ENCODE results near the gene LEO1. TPM values are rescaled to one million over a fixed set of nuclear protein-coding genes. Genes with fewer than 3 reads are reported as not detected.
A peak's percentile ranks its signal among the peaks of the same experiment; 100 is the strongest.
"Not testable (repeated sequence)": the region's sequence is repeated elsewhere in the genome, so short reads cannot be mapped to it uniquely, and the experiment has no call there.

Gene LEO1
- total RNA-seq, 1 experiment from 2014 or later, result 10.5 TPM

GRCh38 chr15:52005748-52006701 is 34.4 kb upstream of the LEO1 start:
- in situ Hi-C loops (cut with HindIII; ENCODE audit: low pct_unique_long_range_greater_than_20kb, low sequenced_read_pairs), result no loop called here
- no peak for DNase-seq (ENCODE audit: low read depth)

- DNase-seq (ENCODE audit: low read depth), result no peak
- in situ Hi-C loops (cut with HindIII; ENCODE audit: low pct_unique_long_range_greater_than_20kb, low sequenced_read_pairs), result no loop called here
Measured at GRCh38 chr15:52004806-52005205, 33.2 kb upstream of the LEO1 start.

GRCh38 chr15:52003710-52004109 is 32.1 kb upstream of the LEO1 start:
- in situ Hi-C loops (cut with HindIII; ENCODE audit: low pct_unique_long_range_greater_than_20kb, low sequenced_read_pairs), result no loop called here
- DNase-seq (ENCODE audit: low read depth), result no peak

GRCh38 chr15:52003089-52003488 is 31.5 kb upstream of the LEO1 start:
- in situ Hi-C loops (cut with HindIII; ENCODE audit: low pct_unique_long_range_greater_than_20kb, low sequenced_read_pairs); DNase-seq (ENCODE audit: low read depth): not testable (repeated sequence)

- DNase-seq (ENCODE audit: low read depth), result no peak
- in situ Hi-C loops (cut with HindIII; ENCODE audit: low pct_unique_long_range_greater_than_20kb, low sequenced_read_pairs), result no loop called here
Measured at GRCh38 chr15:52002351-52002750, 30.8 kb upstream of the LEO1 start.

GRCh38 chr15:51992953-51993352 is 21.4 kb upstream of the LEO1 start:
- in situ Hi-C loops (cut with HindIII; ENCODE audit: low pct_unique_long_range_greater_than_20kb, low sequenced_read_pairs), result no loop called here
- DNase-seq (ENCODE audit: low read depth), result no peak

GRCh38 chr15:51991141-51991540 is 19.6 kb upstream of the LEO1 start:
- DNase-seq (ENCODE audit: low read depth), result no peak
- in situ Hi-C loops (cut with HindIII; ENCODE audit: low pct_unique_long_range_greater_than_20kb, low sequenced_read_pairs), result no loop called here

- DNase-seq (ENCODE audit: low read depth), result no peak
- in situ Hi-C loops (cut with HindIII; ENCODE audit: low pct_unique_long_range_greater_than_20kb, low sequenced_read_pairs), result no loop called here
Measured at GRCh38 chr15:51982770-51983103, 11.2 kb upstream of the LEO1 start.

- in situ Hi-C loops (cut with HindIII; ENCODE audit: low pct_unique_long_range_greater_than_20kb, low sequenced_read_pairs), result no loop called here
- peak; percentile 46 for DNase-seq (ENCODE audit: low read depth)
Measured at GRCh38 chr15:51982013-51982769, 10.6 kb upstream of the LEO1 start.

GRCh38 chr15:51973775-51974174 is 2.2 kb upstream of the LEO1 start:
- no peak for DNase-seq (ENCODE audit: low read depth)
- in situ Hi-C loops (cut with HindIII; ENCODE audit: low pct_unique_long_range_greater_than_20kb, low sequenced_read_pairs), result no loop called here

GRCh38 chr15:51973220-51973619 is 1.6 kb upstream of the LEO1 start:
- DNase-seq (ENCODE audit: low read depth), result no peak
- in situ Hi-C loops (cut with HindIII; ENCODE audit: low pct_unique_long_range_greater_than_20kb, low sequenced_read_pairs), result no loop called here

- DNase-seq (ENCODE audit: low read depth), result no peak
- in situ Hi-C loops (cut with HindIII; ENCODE audit: low pct_unique_long_range_greater_than_20kb, low sequenced_read_pairs), result no loop called here
Measured at GRCh38 chr15:51971032-51971374, 575 bp downstream of the LEO1 start.

GRCh38 chr15:51970132-51970817 is 1.3 kb downstream of the LEO1 start:
- DNase-seq (ENCODE audit: low read depth), result no peak
- in situ Hi-C loops (cut with HindIII; ENCODE audit: low pct_unique_long_range_greater_than_20kb, low sequenced_read_pairs), result no loop called here

- in situ Hi-C loops (cut with HindIII; ENCODE audit: low pct_unique_long_range_greater_than_20kb, low sequenced_read_pairs), result no loop called here
Measured at GRCh38 chr15:51969728-51970127, 1.9 kb downstream of the LEO1 start.

GRCh38 chr15:51967583-51967982 is 4.0 kb downstream of the LEO1 start:
- no peak for DNase-seq (ENCODE audit: low read depth)
- in situ Hi-C loops (cut with HindIII; ENCODE audit: low pct_unique_long_range_greater_than_20kb, low sequenced_read_pairs), result no loop called here

More at GRCh38 chr15:51969728-51970127, 1.9 kb downstream of the LEO1 start:
- DNase-seq (ENCODE audit: low read depth), result peak; percentile 42

GRCh38 chr15:51966192-51966591 is 5.4 kb downstream of the LEO1 start:
- in situ Hi-C loops (cut with HindIII; ENCODE audit: low pct_unique_long_range_greater_than_20kb, low sequenced_read_pairs), result no loop called here

GRCh38 chr15:51965691-51966090 is 5.9 kb downstream of the LEO1 start:
- in situ Hi-C loops (cut with HindIII; ENCODE audit: low pct_unique_long_range_greater_than_20kb, low sequenced_read_pairs), result no loop called here
- no peak for DNase-seq (ENCODE audit: low read depth)

More at GRCh38 chr15:51966192-51966591, 5.4 kb downstream of the LEO1 start:
- DNase-seq (ENCODE audit: low read depth), result no peak

- in situ Hi-C loops (cut with HindIII; ENCODE audit: low pct_unique_long_range_greater_than_20kb, low sequenced_read_pairs), result no loop called here
- DNase-seq (ENCODE audit: low read depth), result no peak
Measured at GRCh38 chr15:51955504-51955903, 16.1 kb downstream of the LEO1 start.

- in situ Hi-C loops (cut with HindIII; ENCODE audit: low pct_unique_long_range_greater_than_20kb, low sequenced_read_pairs), result no loop called here
- no peak for DNase-seq (ENCODE audit: low read depth)
Measured at GRCh38 chr15:51952805-51953204, 18.8 kb downstream of the LEO1 start.

Data from Caki2 (cell line).